A549 treated with CORT108297 at 1 μM for 4 hours (cell line): ENCODE data around the gene PDE4D. TPM values are rescaled to one million over a fixed set of nuclear protein-coding genes. Genes with fewer than 3 reads are reported as not detected.

Experiments used
- total RNA-seq: library from RNA; stranded (reverse); fragments of 200-300 nt; extraction: Qiagen RNA extraction; gene quantifications from 5 replicates; pipeline ENCODE4 v1.2.3, GENCODE V29; 2022

PDE4D gene
- 35.4 to 58.6 TPM (median 50.7 TPM) in 5 replicates for total RNA-seq

DNA sequence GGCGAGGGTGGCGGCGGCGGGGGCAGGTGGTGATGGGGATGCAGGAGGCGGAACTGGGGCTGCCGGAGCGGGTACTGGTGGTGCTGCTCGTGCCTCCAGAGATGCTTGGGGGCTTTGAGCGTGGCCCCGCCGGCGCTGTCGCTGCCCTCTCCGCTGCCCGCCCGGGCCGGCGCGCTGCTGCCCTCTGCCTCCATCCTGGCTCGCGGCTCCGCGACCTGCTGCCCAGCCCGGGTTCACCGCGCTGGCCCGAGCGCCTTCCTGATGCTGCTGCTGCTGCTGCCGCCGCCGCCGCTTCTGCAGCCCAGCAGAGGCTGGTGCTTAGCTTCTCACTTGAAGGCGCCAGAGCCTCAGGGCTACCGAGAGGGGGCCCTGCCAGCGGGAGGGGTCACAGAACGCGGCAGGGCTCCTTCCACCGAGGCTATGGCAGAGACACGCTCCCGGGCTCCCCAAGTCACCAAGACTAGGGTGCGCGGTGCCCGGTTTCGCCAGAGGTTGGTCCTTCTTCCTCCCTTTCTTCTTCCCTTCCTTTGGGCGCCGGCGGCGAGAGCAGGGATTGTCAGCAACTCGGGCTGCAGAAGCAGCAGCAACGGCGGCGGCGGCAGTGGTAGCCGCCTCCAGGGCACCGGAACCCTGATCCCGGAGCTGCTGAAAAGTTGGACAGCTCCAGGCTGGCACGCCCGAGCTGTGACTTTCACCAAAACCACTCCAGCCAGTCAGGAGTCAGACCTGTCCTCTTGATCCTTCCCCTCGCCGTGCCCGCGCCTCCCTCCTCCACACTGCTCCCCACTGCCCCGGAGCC is at the start of gene PDE4D:
TSS of gene PDE4D (minus strand) at position 298 of the 799 bp plus-strand sequence.

